ENCODE results near the gene IL10RB. TPM values are rescaled to one million over a fixed set of nuclear protein-coding genes. Genes with fewer than 3 reads are reported as not detected.

The IL10RB gene
- total and polyA plus RNA-seq, 2 of the 8 experiments (the other 6 are each of a cell fraction or from before 2014, with no cell fraction given): 2.7 to 3.2 TPM

DNA sequence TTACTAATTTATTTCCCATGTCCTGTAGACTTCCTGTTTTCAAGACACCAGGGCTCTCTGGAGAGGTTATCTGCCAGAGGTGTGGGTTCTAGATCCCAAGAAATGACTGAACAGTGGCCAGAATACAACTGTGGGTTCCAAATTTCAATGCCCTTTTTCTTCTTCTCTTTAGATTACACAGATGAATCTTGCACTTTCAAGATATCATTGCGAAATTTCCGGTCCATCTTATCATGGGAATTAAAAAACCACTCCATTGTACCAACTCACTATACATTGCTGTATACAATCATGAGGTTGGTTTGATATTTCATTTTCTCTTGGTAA is 21.4 kb upstream of the IL10RB start:
- TF ChIP-seq RAD21 (IDR thresholded peaks at IDR 0.05 in 1 of 2, conservative IDR thresholded peaks at IDR 0.05 in 1 of 2; ENCODE audit: low read depth in 2 of 2, low read length in 2 of 2) (no peak), TBP (IDR thresholded peaks at IDR 0.05; ENCODE audit: low read depth, low read length) (no peak), TCF12 (IDR thresholded peaks at IDR 0.05; ENCODE audit: low read depth, low read length) (no peak), SUZ12 (IDR thresholded peaks at IDR 0.05; ENCODE audit: low read length) (no peak), KDM1A (IDR thresholded peaks at IDR 0.05; ENCODE audit: borderline replicate concordance, low read length) (no peak)
- H3K56ac ChIP-seq (replicated peaks; ENCODE audit: insufficient read length, low read depth, low read length): no peak overlapping the region
- H4K5ac ChIP-seq (ENCODE audit: insufficient read length, low read depth, low read length): no peak overlapping the region
- H3K4ac ChIP-seq (replicated peaks; ENCODE audit: insufficient read length, low read depth, low read length): no peak overlapping the region
- H2BK12ac ChIP-seq (ENCODE audit: low read depth, low read length): no peak overlapping the region
- CTCF ChIA-PET (ENCODE audit: partially characterized antibody): interaction anchor here (0.7 kb wide), 1 partner anchor 46 kb away, joined by 3 read pairs; no protein-coding TSS in a partner anchor
- no peak overlapping the region for H3K18ac ChIP-seq (ENCODE audit: extremely low read depth, low read length)
- no peak overlapping the region for H2BK120ac ChIP-seq (replicated peaks; ENCODE audit: low read depth, low read length)
- H3K14ac ChIP-seq (ENCODE audit: insufficient read length): no peak overlapping the region
- no peaks in the 10 kb centered on the region for H3K79me2 ChIP-seq (ENCODE audit: control insufficient read depth in 1 of 2, insufficient read depth in 2 of 2, low read length in 2 of 2)
- H2AFZ ChIP-seq (ENCODE audit: low read length): no peak overlapping the region
- DNase-seq (ENCODE audit: low read depth in 1 of 2, low spot score in 2 of 2) (no peak), FAIRE-seq (no peak)
- no peaks in the 10 kb centered on the region for H3K4me1 ChIP-seq (replicated peaks in 1 of 4; ENCODE audit: control insufficient read depth in 3 of 4, insufficient read depth in 4 of 4, low read length in 3 of 4)
- H3K27me3 ChIP-seq (replicated peaks in 1 of 4; ENCODE audit: control insufficient read depth in 3 of 4, extremely low read depth in 1 of 4, insufficient read depth in 3 of 4, low read length in 3 of 4): no peaks in the 10 kb centered on the region
- no peak overlapping the region for H2BK5ac ChIP-seq (ENCODE audit: low read depth, low read length)
- no peak overlapping the region for H4K8ac ChIP-seq (ENCODE audit: extremely low read depth, insufficient read depth, low read length)
- no peaks in the 10 kb centered on the region for H3K23me2 ChIP-seq (ENCODE audit: low read depth, low read length)
- no peak overlapping the region for H3K9ac ChIP-seq (replicated peaks in 1 of 4; ENCODE audit: extremely low read depth in 1 of 4, low read depth in 3 of 4, low read length in 3 of 4)
- H2BK15ac ChIP-seq (ENCODE audit: low read length): no peak overlapping the region
- H4K91ac ChIP-seq (replicated peaks; ENCODE audit: insufficient read length, low read length): no peak overlapping the region
- H3K4me3 ChIP-seq (ENCODE audit: extremely low read depth in 1 of 4, insufficient read depth in 2 of 4, low read depth in 3 of 4, low read length in 4 of 4): no peak overlapping the region
- WGBS, 2 experiments (ENCODE audit: extremely low coverage in 1 of 2, insufficient coverage in 1 of 2, insufficient read length in 1 of 2, insufficient replicate concordance in 2 of 2, low coverage in 1 of 2, low lambda C conversion rate in 2 of 2, missing lambda C conversion rate in 1 of 2): 94% methylated on average over 2 of the region's 2 CpGs; no CpG with 5 or more reads in 1 of the 2 experiments
- H3K36me3 ChIP-seq (ENCODE audit: control insufficient read depth in 2 of 4, insufficient read depth in 4 of 4, low read length in 3 of 4): peaks cover 10 to 49% (median 22%) of the 10 kb centered on the region in 4 experiments
- no peak overlapping the region for H3K4me2 ChIP-seq (ENCODE audit: insufficient read depth in 1 of 2, low read depth in 2 of 2, low read length in 2 of 2)
- no peaks in the 10 kb centered on the region for H4K20me1 ChIP-seq (replicated peaks in 1 of 2; ENCODE audit: control insufficient read depth in 1 of 2, insufficient read depth in 2 of 2, low read length in 2 of 2)
- no peak overlapping the region for H2BK20ac ChIP-seq (ENCODE audit: low read length)
- peaks cover 6 to 8% of the 10 kb centered on the region in 2 experiments for H3K9me3 ChIP-seq (ENCODE audit: insufficient read depth in 2 of 2, low read depth in 1 of 2, low read length in 1 of 2)
- H3K27ac ChIP-seq (ENCODE audit: low read depth, low read length): no peak overlapping the region
- H3K23ac ChIP-seq (ENCODE audit: insufficient read length): no peak overlapping the region
- no peak overlapping the region for H2AK5ac ChIP-seq (ENCODE audit: low read depth, low read length)
- POLR2A ChIA-PET (ENCODE audit: partially characterized antibody): interaction anchor here (1.0 kb wide), 1 partner anchor 10 kb away, joined by 3 read pairs; no protein-coding TSS in a partner anchor
- no peaks in the 10 kb centered on the region for H3K79me1 ChIP-seq (ENCODE audit: low read depth, low read length)

Measured in H1 (cell line).